K562 (cell line): ENCODE results near the gene FRMD5. TPM values are rescaled to one million over a fixed set of nuclear protein-coding genes. Genes with fewer than 3 reads are reported as not detected.

ENCODE experiments used
- ATAC-seq: fragments of 200-7000 bp; cut with Tn5 transposase; 3 replicates; pipeline ENCODE4 v1.9.1; 2020; ENCODE audit warnings: moderate library complexity
- BruUV-seq: library from RNA; stranded (reverse); fragments of 400-500 nt; replicated peaks from 2 replicates; lab custom pipeline; 2021; lab: Mats Ljungman, UMichigan
- CTCF ChIA-PET: fragments of 300-600 bp; formaldehyde crosslinking; extraction: SDS; loops from one replicate; lab custom pipeline; 2021; ENCODE audit warnings: low intra/inter-chr PET ratio; lab: Yijun Ruan, JAX
- POLR2A ChIA-PET: fragments of 300-600, 350-650 bp; sonication (Branson Sonifier 250); formaldehyde crosslinking; extraction: SDS; loops from one replicate; lab custom pipeline; 2021; ENCODE audit warnings: antibody characterized with exemption, inconsistent platforms; lab: Yijun Ruan, JAX
- DNase-seq, 4 experiments: peaks; one replicate each; pipeline versions ENCODE4 v3.0.0 to v3.0.0-alpha.2; 2011 to 2018; ENCODE audit warnings: low spot score in 3 of 4, mixed read lengths in 3 of 4; ENCODE audit errors: extremely low read depth in 1 of 4
- FAIRE-seq: peaks from 2 replicates; lab custom pipeline; 2011; peaks lifted over from hg19 to GRCh38; lab: Jason Lieb, UNC
- H2AFZ ChIP-seq: 2 replicates; pipeline ENCODE4 v1.6.0; 2011; ENCODE audit warnings: low read depth, low read length, control low read depth, inconsistent platforms
- H3K27ac ChIP-seq: fragments of 200-600 bp; 3 replicates; pipeline ENCODE4 v1.8.0; 2011; ENCODE audit warnings: low read depth, mild to moderate bottlenecking, control low read depth, inconsistent platforms, low read length, moderate library complexity, mixed read lengths; ENCODE audit errors: extremely low read depth
- H3K27me3 ChIP-seq, 2 experiments: fragments of 300-600 bp in 1 of 2; 2 replicates in 1 of 2; 3 replicates in 1 of 2; pipeline versions ENCODE4 v1.6.0 to v1.8.0; 2011; ENCODE audit warnings: inconsistent platforms in 2 of 2, low read length in 2 of 2, mild to moderate bottlenecking in 1 of 2, mixed read lengths in 1 of 2, moderate library complexity in 1 of 2; ENCODE audit not compliant: control insufficient read depth in 2 of 2, insufficient read depth in 2 of 2
- H3K36me3 ChIP-seq: fragments of 300-600 bp; 3 replicates; pipeline ENCODE4 v1.8.0; 2011; ENCODE audit warnings: mild to moderate bottlenecking, low read length, inconsistent platforms; ENCODE audit not compliant: control insufficient read depth, insufficient read depth
- H3K4me1 ChIP-seq, 2 experiments: fragments of 200-600 bp in 1 of 2; replicated peaks in 1 of 2; 2 replicates in 1 of 2; 3 replicates in 1 of 2; pipeline versions ENCODE4 v1.5.1 to v1.8.0; 2011; ENCODE audit warnings: inconsistent platforms in 2 of 2, low read length in 2 of 2, mild to moderate bottlenecking in 1 of 2, mixed read lengths in 1 of 2, moderate library complexity in 1 of 2; ENCODE audit not compliant: control insufficient read depth in 2 of 2, insufficient read depth in 2 of 2
- H3K4me2 ChIP-seq: 2 replicates; pipeline ENCODE4 v1.6.1; 2011; ENCODE audit warnings: low read length, control low read depth, inconsistent platforms, mixed read lengths; ENCODE audit not compliant: insufficient read depth
- H3K4me3 ChIP-seq: fragments of 200-600 bp; sonication (generic), shearing (Covaris generic); 2 replicates; pipeline ENCODE4 v1.5.1; 2016; ENCODE audit warnings: control low read depth, inconsistent platforms
- H3K79me2 ChIP-seq: fragments of 200-600 bp; 3 replicates; pipeline ENCODE4 v1.8.0; 2011; ENCODE audit warnings: low read length, inconsistent platforms; ENCODE audit not compliant: control insufficient read depth, insufficient read depth
- H3K9ac ChIP-seq, 2 experiments: 2 replicates each; pipeline versions ENCODE4 v1.6.0 to v1.6.1; 2011; ENCODE audit warnings: low read depth in 2 of 2, low read length in 2 of 2, control low read depth in 1 of 2, inconsistent platforms in 1 of 2, mild to moderate bottlenecking in 1 of 2, mixed read lengths in 1 of 2; ENCODE audit not compliant: insufficient read depth in 1 of 2
- H3K9me1 ChIP-seq: one replicate; pipeline ENCODE4 v1.6.0; 2011; ENCODE audit warnings: inconsistent platforms, mild to moderate bottlenecking, low read length, moderate library complexity; ENCODE audit not compliant: control insufficient read depth, insufficient read depth
- H3K9me3 ChIP-seq: replicated peaks from 2 replicates; pipeline ENCODE4 v1.5.1; 2011; ENCODE audit warnings: low read depth, low read length, inconsistent platforms; ENCODE audit not compliant: control insufficient read depth, insufficient read depth
- H4K20me1 ChIP-seq: replicated peaks from 2 replicates; pipeline ENCODE4 v1.6.1; 2011; ENCODE audit warnings: low read length, inconsistent platforms, mixed read lengths; ENCODE audit not compliant: control insufficient read depth, insufficient read depth
- BMI1 ChIP-seq: fragments of 150-350 bp; IDR thresholded peaks from 2 replicates; pipeline ENCODE4 v1.6.1; 2014; ENCODE audit warnings: low read length
- CBFA2T3 ChIP-seq: fragments of 450-650 bp; IDR thresholded peaks from 2 replicates; pipeline ENCODE4 v1.6.1; 2017
- HINFP ChIP-seq: fragments of 450-650 bp; conservative IDR thresholded peaks from 2 replicates; pipeline ENCODE4 v1.6.1; 2016; ENCODE audit warnings: missing genetic modification characterization, low read depth, mild to moderate bottlenecking, control low read depth, missing compliant biosample characterization
- IRF1 ChIP-seq: sonication (generic); formaldehyde crosslinking; IDR thresholded peaks from 2 replicates; pipeline ENCODE4 v1.8.0; 2022; ENCODE audit warnings: missing genetic modification reagents, mild to moderate bottlenecking, borderline replicate concordance
- JUND ChIP-seq, 2 experiments: IDR thresholded peaks; 2 replicates in 1 of 2; 3 replicates in 1 of 2; pipeline ENCODE4 v1.6.1; 2011; ENCODE audit warnings: borderline replicate concordance in 2 of 2, low read depth in 2 of 2, low read length in 2 of 2, improper control_type of control experiment in 1 of 2, missing biosample characterization in 1 of 2, missing genetic modification characterization in 1 of 2, missing genetic modification reagents in 1 of 2
- NCOA2 ChIP-seq, 2 experiments: fragments of 450-650 bp; IDR thresholded peaks; 2 replicates each; pipeline ENCODE4 v1.6.1; 2018; ENCODE audit warnings: mild to moderate bottlenecking in 2 of 2, moderate library complexity in 1 of 2; ENCODE audit not compliant: partially characterized antibody in 2 of 2
- SIX5 ChIP-seq, 2 experiments: IDR thresholded peaks; 2 replicates each; pipeline ENCODE4 v1.6.1; 2011; ENCODE audit warnings: low read length in 2 of 2, borderline replicate concordance in 1 of 2, low read depth in 1 of 2, mild to moderate bottlenecking in 1 of 2, moderate library complexity in 1 of 2; ENCODE audit not compliant: insufficient read depth in 1 of 2
- ZNF354B ChIP-seq: fragments of 250-450 bp; sonication (Bioruptor Pico); IDR thresholded peaks from 2 replicates; pipeline ENCODE4 v1.4.0; 2020
- ZNF766 ChIP-seq: fragments of 200-800 bp; sonication (Bioruptor generic); conservative IDR thresholded peaks from 2 replicates; pipeline ENCODE4 v1.6.1; 2016; ENCODE audit warnings: missing genetic modification characterization, missing compliant biosample characterization
- ZNF778 ChIP-seq: fragments of 450-650 bp; formaldehyde crosslinking; IDR thresholded peaks from 2 replicates; pipeline ENCODE4 v1.4.0; 2020; ENCODE audit warnings: mild to moderate bottlenecking, moderate library complexity
- WGBS: fragments of 100-300 bp; shearing (Covaris generic); methylation state at CpG from one replicate; pipeline ENCODE4 v1.1.6; 2016; ENCODE audit warnings: low coverage, mixed read lengths; ENCODE audit not compliant: insufficient coverage; ENCODE audit errors: missing lambda C conversion rate; 5-methylcytosine and 5-hydroxymethylcytosine counted together
- in situ Hi-C: fragments of 300-500 bp; cut with MboI; formaldehyde crosslinking; loops from 4 replicates; pipeline ENCODE4 v1.15.0; 2018; ENCODE audit warnings: inconsistent platforms, mixed read lengths
- intact Hi-C: fragments of 100-400 bp; cut with micrococcal nuclease; formaldehyde crosslinking; loops from 2 replicates; pipeline ENCODE4 v1.14.2; 2022
- polyA plus RNA-seq, 8 experiments: library from polyadenylated mRNA; depleted of rRNA in 4 of 8; stranded (reverse) in 5 of 8; unstranded in 3 of 8; fragments of >200 nt; fragmentation: Nextera tagmentation in 2 of 8; fragmentation: Illumina TruSeq in 1 of 8; extraction: Ambion mirVana in 2 of 8; extraction: Trizol in 1 of 8; gene quantifications; 2 replicates each; pipeline versions ENCODE4 v1.2.1 to v1.2.3, GENCODE V29; 2011 to 2014; ENCODE audit warnings: inconsistent platforms in 1 of 8, missing spikeins in 1 of 8
- total RNA-seq, 7 experiments: library from RNA; depleted of rRNA in 6 of 7; stranded (reverse); fragments of >200 nt in 6 of 7; fragmentation: Illumina TruSeq in 2 of 7; extraction: Trizol in 2 of 7; gene quantifications; 2 replicates each; pipeline versions ENCODE4 v1.2.1 to v1.2.3, GENCODE V29; 2011 to 2021; ENCODE audit warnings: low replicate concordance in 1 of 7

The FRMD5 gene
- total and polyA plus RNA-seq, 9 of the 15 experiments (the other 6 are each of a cell fraction or from before 2014, with no cell fraction given): 0.13 to 0.38 TPM; not detected in 7

GRCh38 chr15:44010089-44010488, 185.0 kb downstream of the FRMD5 start:
- ATAC-seq (no peak), FAIRE-seq (no peak)
- 0% methylated on average over 1 of the region's 1 CpG for WGBS

More at GRCh38 chr15:44010089-44010488, 185.0 kb downstream of the FRMD5 start:
- no peak overlapping the region for H3K9ac ChIP-seq
- intact Hi-C loops: no loop called here
- DNase-seq: no peak
- no peak overlapping the region for H3K4me3 ChIP-seq
- ChIA-PET POLR2A (interaction anchor here (1.4 kb wide), 1 partner anchor 13 kb away, joined by 3 read pairs; no protein-coding TSS in a partner anchor), CTCF (no interaction called here)
- H3K79me2 ChIP-seq: no peaks in the 10 kb centered on the region
- H4K20me1 ChIP-seq: no peaks in the 10 kb centered on the region
- H3K4me1 ChIP-seq: no peaks in the 10 kb centered on the region
- peaks cover 5 to 8% of the 10 kb centered on the region in 2 experiments; a peak in 4 of 5 replicates for H3K27me3 ChIP-seq
- H3K9me1 ChIP-seq: no peaks in the 10 kb centered on the region
- no peak overlapping the region for H3K4me2 ChIP-seq
- no peak for TF ChIP-seq BMI1
- no peak for TF ChIP-seq HINFP
- TF ChIP-seq JUND (IDR thresholded peaks at IDR 0.05; ENCODE audit: borderline replicate concordance, low read depth, low read length): no peak
- TF ChIP-seq JUND (tag; IDR thresholded peaks at IDR 0.05; ENCODE audit: borderline replicate concordance, low read depth, low read length): no peak
- TF ChIP-seq ZNF778: no peak
- TF ChIP-seq CBFA2T3: no peak
- TF ChIP-seq SIX5 (IDR thresholded peaks at IDR 0.05; ENCODE audit: borderline replicate concordance in 1 of 2, insufficient read depth in 1 of 2, low read depth in 1 of 2, low read length in 2 of 2): no peak
- no peak for TF ChIP-seq IRF1 (CRISPR knock-in tag)
- no peak for TF ChIP-seq ZNF766
- TF ChIP-seq NCOA2 (IDR thresholded peaks at IDR 0.05; ENCODE audit: partially characterized antibody in 2 of 2): no peak
- TF ChIP-seq ZNF354B (CRISPR knock-in tag): no peak
- no peak overlapping the region for H3K27ac ChIP-seq
- in situ Hi-C loops: no loop called here
- no peaks in the 10 kb centered on the region for H3K36me3 ChIP-seq
- H3K9me3 ChIP-seq: no peaks in the 10 kb centered on the region
- BruUV-seq: no TSS peak
- no peak overlapping the region for H2AFZ ChIP-seq
